K562 (cell line): ENCODE measurements around the gene LLPH. TPM values are rescaled to one million over a fixed set of nuclear protein-coding genes. Genes with fewer than 3 reads are reported as not detected.

Experiments used
- ATAC-seq: fragments of 200-7000 bp; cut with Tn5 transposase; 3 replicates; pipeline ENCODE4 v1.9.1; 2020; ENCODE audit warnings: moderate library complexity
- BruUV-seq: library from RNA; stranded (reverse); fragments of 400-500 nt; replicated peaks from 2 replicates; lab custom pipeline; 2021; lab: Mats Ljungman, UMichigan
- CTCF ChIA-PET: fragments of 300-600 bp; formaldehyde crosslinking; extraction: SDS; loops from one replicate; lab custom pipeline; 2021; ENCODE audit warnings: low intra/inter-chr PET ratio; lab: Yijun Ruan, JAX
- POLR2A ChIA-PET: fragments of 300-600, 350-650 bp; sonication (Branson Sonifier 250); formaldehyde crosslinking; extraction: SDS; loops from one replicate; lab custom pipeline; 2021; ENCODE audit warnings: antibody characterized with exemption, inconsistent platforms; lab: Yijun Ruan, JAX
- DNase-seq, 4 experiments: peaks; one replicate each; pipeline versions ENCODE4 v3.0.0 to v3.0.0-alpha.2; 2011 to 2018; ENCODE audit warnings: low spot score in 3 of 4, mixed read lengths in 3 of 4; ENCODE audit errors: extremely low read depth in 1 of 4
- FAIRE-seq: peaks from 2 replicates; lab custom pipeline; 2011; peaks lifted over from hg19 to GRCh38; lab: Jason Lieb, UNC
- H2AFZ ChIP-seq: 2 replicates; pipeline ENCODE4 v1.6.0; 2011; ENCODE audit warnings: low read depth, low read length, control low read depth, inconsistent platforms
- H3K27ac ChIP-seq: fragments of 200-600 bp; 3 replicates; pipeline ENCODE4 v1.8.0; 2011; ENCODE audit warnings: low read depth, mild to moderate bottlenecking, control low read depth, inconsistent platforms, low read length, moderate library complexity, mixed read lengths; ENCODE audit errors: extremely low read depth
- H3K27me3 ChIP-seq, 2 experiments: fragments of 300-600 bp in 1 of 2; 2 replicates in 1 of 2; 3 replicates in 1 of 2; pipeline versions ENCODE4 v1.6.0 to v1.8.0; 2011; ENCODE audit warnings: inconsistent platforms in 2 of 2, low read length in 2 of 2, mild to moderate bottlenecking in 1 of 2, mixed read lengths in 1 of 2, moderate library complexity in 1 of 2; ENCODE audit not compliant: control insufficient read depth in 2 of 2, insufficient read depth in 2 of 2
- H3K36me3 ChIP-seq: fragments of 300-600 bp; 3 replicates; pipeline ENCODE4 v1.8.0; 2011; ENCODE audit warnings: mild to moderate bottlenecking, low read length, inconsistent platforms; ENCODE audit not compliant: control insufficient read depth, insufficient read depth
- H3K4me1 ChIP-seq, 2 experiments: fragments of 200-600 bp in 1 of 2; replicated peaks in 1 of 2; 2 replicates in 1 of 2; 3 replicates in 1 of 2; pipeline versions ENCODE4 v1.5.1 to v1.8.0; 2011; ENCODE audit warnings: inconsistent platforms in 2 of 2, low read length in 2 of 2, mild to moderate bottlenecking in 1 of 2, mixed read lengths in 1 of 2, moderate library complexity in 1 of 2; ENCODE audit not compliant: control insufficient read depth in 2 of 2, insufficient read depth in 2 of 2
- H3K4me2 ChIP-seq: 2 replicates; pipeline ENCODE4 v1.6.1; 2011; ENCODE audit warnings: low read length, control low read depth, inconsistent platforms, mixed read lengths; ENCODE audit not compliant: insufficient read depth
- H3K4me3 ChIP-seq: fragments of 200-600 bp; sonication (generic), shearing (Covaris generic); 2 replicates; pipeline ENCODE4 v1.5.1; 2016; ENCODE audit warnings: control low read depth, inconsistent platforms
- H3K79me2 ChIP-seq: fragments of 200-600 bp; 3 replicates; pipeline ENCODE4 v1.8.0; 2011; ENCODE audit warnings: low read length, inconsistent platforms; ENCODE audit not compliant: control insufficient read depth, insufficient read depth
- H3K9ac ChIP-seq, 2 experiments: 2 replicates each; pipeline versions ENCODE4 v1.6.0 to v1.6.1; 2011; ENCODE audit warnings: low read depth in 2 of 2, low read length in 2 of 2, control low read depth in 1 of 2, inconsistent platforms in 1 of 2, mild to moderate bottlenecking in 1 of 2, mixed read lengths in 1 of 2; ENCODE audit not compliant: insufficient read depth in 1 of 2
- H3K9me1 ChIP-seq: one replicate; pipeline ENCODE4 v1.6.0; 2011; ENCODE audit warnings: inconsistent platforms, mild to moderate bottlenecking, low read length, moderate library complexity; ENCODE audit not compliant: control insufficient read depth, insufficient read depth
- H3K9me3 ChIP-seq: replicated peaks from 2 replicates; pipeline ENCODE4 v1.5.1; 2011; ENCODE audit warnings: low read depth, low read length, inconsistent platforms; ENCODE audit not compliant: control insufficient read depth, insufficient read depth
- H4K20me1 ChIP-seq: replicated peaks from 2 replicates; pipeline ENCODE4 v1.6.1; 2011; ENCODE audit warnings: low read length, inconsistent platforms, mixed read lengths; ENCODE audit not compliant: control insufficient read depth, insufficient read depth
- BCOR ChIP-seq: fragments of 450-650 bp; IDR thresholded peaks from 2 replicates; pipeline ENCODE4 v1.6.1; 2016
- KLF16 ChIP-seq: IDR thresholded peaks from 2 replicates; pipeline ENCODE4 v1.6.1; 2016; ENCODE audit warnings: antibody characterized with exemption
- MCM5 ChIP-seq: fragments of 450-650 bp; IDR thresholded peaks from 2 replicates; pipeline ENCODE4 v1.6.1; 2016; ENCODE audit warnings: low read depth
- MXI1 ChIP-seq: IDR thresholded peaks from 2 replicates; pipeline ENCODE4 v1.6.1; 2011; ENCODE audit warnings: low read depth, mild to moderate bottlenecking, improper control_type of control experiment, low read length
- NELFE ChIP-seq: IDR thresholded peaks from 2 replicates; pipeline ENCODE4 v1.6.1; 2011; ENCODE audit warnings: mild to moderate bottlenecking; ENCODE audit not compliant: insufficient read depth, insufficient read length
- POLR2H ChIP-seq: IDR thresholded peaks from 2 replicates; pipeline ENCODE4 v1.6.1; 2016; ENCODE audit warnings: missing genetic modification characterization, low read depth, mild to moderate bottlenecking, control low read depth, missing compliant biosample characterization, moderate library complexity
- RUNX1 ChIP-seq: sonication (generic); IDR thresholded peaks from 2 replicates; pipeline ENCODE4 v1.6.1; 2016; ENCODE audit warnings: antibody characterized with exemption, low read depth
- SMARCC2 ChIP-seq: fragments of 450-650 bp; IDR thresholded peaks from 2 replicates; pipeline ENCODE4 v1.6.1; 2017; ENCODE audit warnings: antibody characterized with exemption, moderate library complexity, mild to moderate bottlenecking, low read depth
- TAL1 ChIP-seq: fragments of 450-650 bp; IDR thresholded peaks from 2 replicates; pipeline ENCODE4 v1.6.1; 2016; ENCODE audit warnings: mild to moderate bottlenecking
- TFAM ChIP-seq: fragments of 250-450 bp; sonication (Bioruptor Pico); conservative IDR thresholded peaks from 2 replicates; pipeline ENCODE4 v1.5.0; 2021; ENCODE audit warnings: mild to moderate bottlenecking, moderate library complexity
- ZNF589 ChIP-seq: fragments of 200-800 bp; sonication (Bioruptor generic); IDR thresholded peaks from 2 replicates; pipeline ENCODE4 v1.6.1; 2016; ENCODE audit warnings: low read depth, missing genetic modification characterization, missing compliant biosample characterization
- ZNF79 ChIP-seq: fragments of 250-450 bp; sonication (Bioruptor Pico); IDR thresholded peaks from 2 replicates; pipeline ENCODE4 v1.4.0; 2020; ENCODE audit warnings: low read depth, mild to moderate bottlenecking, moderate library complexity
- WGBS: fragments of 100-300 bp; shearing (Covaris generic); methylation state at CpG from one replicate; pipeline ENCODE4 v1.1.6; 2016; ENCODE audit warnings: low coverage, mixed read lengths; ENCODE audit not compliant: insufficient coverage; ENCODE audit errors: missing lambda C conversion rate; 5-methylcytosine and 5-hydroxymethylcytosine counted together
- in situ Hi-C: fragments of 300-500 bp; cut with MboI; formaldehyde crosslinking; loops from 4 replicates; pipeline ENCODE4 v1.15.0; 2018; ENCODE audit warnings: inconsistent platforms, mixed read lengths
- intact Hi-C: fragments of 100-400 bp; cut with micrococcal nuclease; formaldehyde crosslinking; loops from 2 replicates; pipeline ENCODE4 v1.14.2; 2022
- polyA plus RNA-seq, 8 experiments: library from polyadenylated mRNA; depleted of rRNA in 4 of 8; stranded (reverse) in 5 of 8; unstranded in 3 of 8; fragments of >200 nt; fragmentation: Nextera tagmentation in 2 of 8; fragmentation: Illumina TruSeq in 1 of 8; extraction: Ambion mirVana in 2 of 8; extraction: Trizol in 1 of 8; gene quantifications; 2 replicates each; pipeline versions ENCODE4 v1.2.1 to v1.2.3, GENCODE V29; 2011 to 2014; ENCODE audit warnings: inconsistent platforms in 1 of 8, missing spikeins in 1 of 8
- total RNA-seq, 7 experiments: library from RNA; depleted of rRNA in 6 of 7; stranded (reverse); fragments of >200 nt in 6 of 7; fragmentation: Illumina TruSeq in 2 of 7; extraction: Trizol in 2 of 7; gene quantifications; 2 replicates each; pipeline versions ENCODE4 v1.2.1 to v1.2.3, GENCODE V29; 2011 to 2021; ENCODE audit warnings: low replicate concordance in 1 of 7
- TF ChIP-seq, protein P1 (sequence below): fragments of 250-450 bp; sonication (Bioruptor Pico); IDR thresholded peaks from 2 replicates; pipeline ENCODE4 v1.9.0; 2021; ENCODE audit warnings: mild to moderate bottlenecking, inconsistent platforms
- TF ChIP-seq, protein P2 (sequence below), 3 experiments: IDR thresholded peaks in 2 of 3; conservative IDR thresholded peaks in 1 of 3; 2 replicates each; pipeline ENCODE4 v1.5.1; 2011 to 2012; ENCODE audit warnings: low read length in 3 of 3, mild to moderate bottlenecking in 3 of 3, control low read depth in 2 of 3, improper control_type of control experiment in 1 of 3, inconsistent platforms in 1 of 3, low read depth in 1 of 3, mixed read lengths in 1 of 3, moderate library complexity in 1 of 3; ENCODE audit not compliant: insufficient read depth in 2 of 3
- TF ChIP-seq, protein P3 (sequence below): fragments of 450-650 bp; IDR thresholded peaks from 2 replicates; pipeline ENCODE4 v1.6.1; 2016; ENCODE audit warnings: missing biosample characterization, missing genetic modification characterization
- TF ChIP-seq, protein P4 (sequence below): fragments of 250-450 bp; sonication (Bioruptor Pico); IDR thresholded peaks from 2 replicates; pipeline ENCODE4 v1.5.0; 2021; ENCODE audit warnings: mild to moderate bottlenecking, borderline replicate concordance

LLPH gene
- total and polyA plus RNA-seq, 9 of the 15 experiments (the other 6 are each of a cell fraction or from before 2014, with no cell fraction given): 19.1 to 87.3 (median 59.6) TPM

DNA sequence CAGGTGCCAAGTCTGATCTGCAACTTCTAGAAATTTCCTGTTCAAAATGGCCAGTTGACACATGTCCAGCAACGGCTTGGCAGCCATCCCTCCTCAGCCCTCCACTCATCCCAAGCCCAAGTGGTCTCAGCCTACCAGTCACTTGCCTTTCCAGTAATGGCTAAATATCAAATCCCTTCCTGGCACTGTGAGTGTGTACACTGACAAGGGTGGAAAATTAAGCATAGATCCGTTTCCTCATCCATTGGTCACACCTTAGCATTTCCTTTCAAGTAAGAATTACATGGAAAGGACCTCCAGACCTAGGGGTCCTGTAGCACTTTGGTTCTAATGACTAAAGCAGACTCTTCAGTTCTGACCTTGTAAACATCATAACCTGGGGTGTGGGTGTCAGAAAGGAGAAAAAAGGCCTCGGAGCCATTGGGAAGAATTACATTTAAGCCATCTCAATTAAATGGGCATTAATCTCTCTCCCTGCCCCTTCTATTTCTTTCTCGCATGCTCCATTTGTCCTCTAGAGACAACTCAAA, 15.4 kb downstream of the LLPH start:
- Histone ChIP-seq H3K9ac (no peak overlapping the region), H3K27ac (no peak overlapping the region), H3K27me3 (no peaks in the 10 kb centered on the region), H3K9me3 (no peaks in the 10 kb centered on the region), H2AFZ (no peak overlapping the region), H3K4me2 (no peak overlapping the region), H3K79me2 (no peaks in the 10 kb centered on the region), H3K9me1 (no peaks in the 10 kb centered on the region), H3K4me1 (no peaks in the 10 kb centered on the region), H4K20me1 (no peaks in the 10 kb centered on the region), H3K36me3 (peaks cover 2% of the 10 kb centered on the region; the same call in 1 of the 3 replicates), H3K4me3 (no peak overlapping the region)
- CTCF ChIA-PET: no interaction called here
- no peak for DNase-seq
- ATAC-seq: no peak
- BruUV-seq: no TSS peak
- no peak for FAIRE-seq
- WGBS: 10% methylated on average over 4 of the region's 4 CpGs
- POLR2A ChIA-PET: interaction anchor here (0.7 kb wide), 1 partner anchor 18 kb away, joined by 3 read pairs; no protein-coding TSS in a partner anchor
- intact Hi-C loops (no loop called here), in situ Hi-C loops (no loop called here)
- TF ChIP-seq, protein P1, sequence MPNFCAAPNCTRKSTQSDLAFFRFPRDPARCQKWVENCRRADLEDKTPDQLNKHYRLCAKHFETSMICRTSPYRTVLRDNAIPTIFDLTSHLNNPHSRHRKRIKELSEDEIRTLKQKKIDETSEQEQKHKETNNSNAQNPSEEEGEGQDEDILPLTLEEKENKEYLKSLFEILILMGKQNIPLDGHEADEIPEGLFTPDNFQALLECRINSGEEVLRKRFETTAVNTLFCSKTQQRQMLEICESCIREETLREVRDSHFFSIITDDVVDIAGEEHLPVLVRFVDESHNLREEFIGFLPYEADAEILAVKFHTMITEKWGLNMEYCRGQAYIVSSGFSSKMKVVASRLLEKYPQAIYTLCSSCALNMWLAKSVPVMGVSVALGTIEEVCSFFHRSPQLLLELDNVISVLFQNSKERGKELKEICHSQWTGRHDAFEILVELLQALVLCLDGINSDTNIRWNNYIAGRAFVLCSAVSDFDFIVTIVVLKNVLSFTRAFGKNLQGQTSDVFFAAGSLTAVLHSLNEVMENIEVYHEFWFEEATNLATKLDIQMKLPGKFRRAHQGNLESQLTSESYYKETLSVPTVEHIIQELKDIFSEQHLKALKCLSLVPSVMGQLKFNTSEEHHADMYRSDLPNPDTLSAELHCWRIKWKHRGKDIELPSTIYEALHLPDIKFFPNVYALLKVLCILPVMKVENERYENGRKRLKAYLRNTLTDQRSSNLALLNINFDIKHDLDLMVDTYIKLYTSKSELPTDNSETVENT: no peak
- TF ChIP-seq ZNF589 (CRISPR knock-in tag) (no peak), MCM5 (no peak), MXI1 (no peak), TFAM (CRISPR knock-in tag) (no peak), POLR2H (tag) (no peak), BCOR (no peak), NELFE (no peak), RUNX1 (no peak), ZNF79 (CRISPR knock-in tag) (no peak), TAL1 (no peak), KLF16 (no peak), SMARCC2 (no peak)
- TF ChIP-seq, protein P2, sequence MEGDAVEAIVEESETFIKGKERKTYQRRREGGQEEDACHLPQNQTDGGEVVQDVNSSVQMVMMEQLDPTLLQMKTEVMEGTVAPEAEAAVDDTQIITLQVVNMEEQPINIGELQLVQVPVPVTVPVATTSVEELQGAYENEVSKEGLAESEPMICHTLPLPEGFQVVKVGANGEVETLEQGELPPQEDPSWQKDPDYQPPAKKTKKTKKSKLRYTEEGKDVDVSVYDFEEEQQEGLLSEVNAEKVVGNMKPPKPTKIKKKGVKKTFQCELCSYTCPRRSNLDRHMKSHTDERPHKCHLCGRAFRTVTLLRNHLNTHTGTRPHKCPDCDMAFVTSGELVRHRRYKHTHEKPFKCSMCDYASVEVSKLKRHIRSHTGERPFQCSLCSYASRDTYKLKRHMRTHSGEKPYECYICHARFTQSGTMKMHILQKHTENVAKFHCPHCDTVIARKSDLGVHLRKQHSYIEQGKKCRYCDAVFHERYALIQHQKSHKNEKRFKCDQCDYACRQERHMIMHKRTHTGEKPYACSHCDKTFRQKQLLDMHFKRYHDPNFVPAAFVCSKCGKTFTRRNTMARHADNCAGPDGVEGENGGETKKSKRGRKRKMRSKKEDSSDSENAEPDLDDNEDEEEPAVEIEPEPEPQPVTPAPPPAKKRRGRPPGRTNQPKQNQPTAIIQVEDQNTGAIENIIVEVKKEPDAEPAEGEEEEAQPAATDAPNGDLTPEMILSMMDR (IDR thresholded peaks at IDR 0.05 in 2 of 3, conservative IDR thresholded peaks at IDR 0.05 in 1 of 3; ENCODE audit: insufficient read depth in 2 of 3, low read depth in 1 of 3, low read length in 3 of 3): no peak
- TF ChIP-seq, protein P3, sequence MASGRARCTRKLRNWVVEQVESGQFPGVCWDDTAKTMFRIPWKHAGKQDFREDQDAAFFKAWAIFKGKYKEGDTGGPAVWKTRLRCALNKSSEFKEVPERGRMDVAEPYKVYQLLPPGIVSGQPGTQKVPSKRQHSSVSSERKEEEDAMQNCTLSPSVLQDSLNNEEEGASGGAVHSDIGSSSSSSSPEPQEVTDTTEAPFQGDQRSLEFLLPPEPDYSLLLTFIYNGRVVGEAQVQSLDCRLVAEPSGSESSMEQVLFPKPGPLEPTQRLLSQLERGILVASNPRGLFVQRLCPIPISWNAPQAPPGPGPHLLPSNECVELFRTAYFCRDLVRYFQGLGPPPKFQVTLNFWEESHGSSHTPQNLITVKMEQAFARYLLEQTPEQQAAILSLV (tag): no peak
- TF ChIP-seq, protein P4, sequence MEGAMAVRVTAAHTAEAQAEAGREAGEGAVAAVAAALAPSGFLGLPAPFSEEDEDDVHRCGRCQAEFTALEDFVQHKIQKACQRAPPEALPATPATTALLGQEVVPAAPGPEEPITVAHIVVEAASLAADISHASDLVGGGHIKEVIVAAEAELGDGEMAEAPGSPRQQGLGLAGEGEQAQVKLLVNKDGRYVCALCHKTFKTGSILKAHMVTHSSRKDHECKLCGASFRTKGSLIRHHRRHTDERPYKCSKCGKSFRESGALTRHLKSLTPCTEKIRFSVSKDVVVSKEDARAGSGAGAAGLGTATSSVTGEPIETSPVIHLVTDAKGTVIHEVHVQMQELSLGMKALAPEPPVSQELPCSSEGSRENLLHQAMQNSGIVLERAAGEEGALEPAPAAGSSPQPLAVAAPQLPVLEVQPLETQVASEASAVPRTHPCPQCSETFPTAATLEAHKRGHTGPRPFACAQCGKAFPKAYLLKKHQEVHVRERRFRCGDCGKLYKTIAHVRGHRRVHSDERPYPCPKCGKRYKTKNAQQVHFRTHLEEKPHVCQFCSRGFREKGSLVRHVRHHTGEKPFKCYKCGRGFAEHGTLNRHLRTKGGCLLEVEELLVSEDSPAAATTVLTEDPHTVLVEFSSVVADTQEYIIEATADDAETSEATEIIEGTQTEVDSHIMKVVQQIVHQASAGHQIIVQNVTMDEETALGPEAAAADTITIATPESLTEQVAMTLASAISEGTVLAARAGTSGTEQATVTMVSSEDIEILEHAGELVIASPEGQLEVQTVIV (CRISPR knock-in tag): no peak
